HuH-7 (cell line): ENCODE measurements around the gene COL9A1.
A peak's percentile ranks its signal among the peaks of the same experiment; 100 is the strongest.

Experiments used
- DNase-seq: peaks from one replicate; pipeline ENCODE4 v3.0.0; 2011; ENCODE audit warnings: low spot score

Gene COL9A1

GRCh38 chr6:70225055-70225454 is 77.8 kb downstream of the COL9A1 start:
- DNase-seq = no peak

- no peak for DNase-seq
Measured at GRCh38 chr6:70222439-70222749, 80.5 kb downstream of the COL9A1 start.

GRCh38 chr6:70221715-70222438 is 81.0 kb downstream of the COL9A1 start:
- no peak for DNase-seq

GRCh38 chr6:70221025-70221714 is 81.7 kb downstream of the COL9A1 start:
- DNase-seq = peak; percentile 37

GRCh38 chr6:70219943-70220613 is 82.8 kb downstream of the COL9A1 start:
- no peak for DNase-seq

GRCh38 chr6:70216767-70217166 is 86.1 kb downstream of the COL9A1 start:
- DNase-seq = no peak

GRCh38 chr6:70215460-70216108 is 87.3 kb downstream of the COL9A1 start:
- DNase-seq = no peak

GRCh38 chr6:70210462-70210861 is 92.4 kb downstream of the COL9A1 start:
- DNase-seq = no peak

- no peak for DNase-seq
Measured at GRCh38 chr6:70208235-70208790, 94.6 kb downstream of the COL9A1 start.

- DNase-seq = no peak
Measured at GRCh38 chr6:70198785-70199184, 104.1 kb downstream of the COL9A1 start.

GRCh38 chr6:70196531-70196930 is 106.4 kb downstream of the COL9A1 start:
- DNase-seq = no peak

- no peak for DNase-seq
Measured at GRCh38 chr6:70194421-70194820, 108.5 kb downstream of the COL9A1 start.

GRCh38 chr6:70188202-70188601 is 114.7 kb downstream of the COL9A1 start:
- no peak for DNase-seq

- no peak for DNase-seq
Measured at GRCh38 chr6:70186461-70186860, 116.4 kb downstream of the COL9A1 start.

- DNase-seq = no peak
Measured at GRCh38 chr6:70184723-70185122, 118.2 kb downstream of the COL9A1 start.

- no peak for DNase-seq
Measured at GRCh38 chr6:70183538-70183937, 119.3 kb downstream of the COL9A1 start.

GRCh38 chr6:70180901-70181599 is 121.8 kb downstream of the COL9A1 start:
- DNase-seq = no peak

- no peak for DNase-seq
Measured at GRCh38 chr6:70180183-70180900, 122.5 kb downstream of the COL9A1 start.

- no peak for DNase-seq
Measured at GRCh38 chr6:70176842-70177550, 125.9 kb downstream of the COL9A1 start.

GRCh38 chr6:70175770-70176169 is 127.1 kb downstream of the COL9A1 start:
- DNase-seq = no peak

- no peak for DNase-seq
Measured at GRCh38 chr6:70172252-70172651, 130.6 kb downstream of the COL9A1 start.
